Measurements from ENCODE around the gene SLC26A8. TPM values are rescaled to one million over a fixed set of nuclear protein-coding genes. Genes with fewer than 3 reads are reported as not detected.
"Not testable (repeated sequence)": the region's sequence is repeated elsewhere in the genome, so short reads cannot be mapped to it uniquely, and the experiment has no call there.

The SLC26A8 gene
- total RNA-seq, 1 experiment from 2014 or later = 0.09 TPM

- Histone ChIP-seq H4K91ac (ENCODE audit: insufficient read length, low read depth, low read length) (no peak overlapping the region), H3T11ph (ENCODE audit: low read length) (no peak overlapping the region), H3K4ac (ENCODE audit: low read depth, low read length) (no peak overlapping the region), H3K9ac (ENCODE audit: extremely low read depth, insufficient read length, low read length) (no peak overlapping the region), H4K20me1 (ENCODE audit: control insufficient read depth, insufficient read depth, insufficient read length) (no peaks in the 10 kb centered on the region), H3K23me2 (ENCODE audit: insufficient read length, low read depth, low read length, poor library complexity, severe bottlenecking) (no peaks in the 10 kb centered on the region), H3K9me3 (ENCODE audit: control insufficient read depth, low read depth, low read length) (no peaks in the 10 kb centered on the region), H3K14ac (ENCODE audit: insufficient read depth, low read length) (no peak overlapping the region), H2BK5ac (ENCODE audit: insufficient read length, low read length) (no peak overlapping the region), H3K79me2 (ENCODE audit: insufficient read depth, low read length) (no peaks in the 10 kb centered on the region), H3K4me1 (ENCODE audit: insufficient read depth, low read length) (no peaks in the 10 kb centered on the region), H4K5ac (ENCODE audit: insufficient read length, low read depth, low read length) (no peak overlapping the region), H3K79me1 (ENCODE audit: insufficient read depth, low read depth, low read length, poor library complexity, severe bottlenecking) (no peaks in the 10 kb centered on the region), H4K8ac (replicated peaks; ENCODE audit: insufficient read length, low read depth, low read length) (no peak overlapping the region), H3K56ac (ENCODE audit: insufficient read length, low read depth, low read length) (no peak overlapping the region), H3K27me3 (ENCODE audit: insufficient read depth, low read length) (no peaks in the 10 kb centered on the region), H3K18ac (ENCODE audit: insufficient read length, low read depth, low read length) (no peak overlapping the region), H3K4me2 (ENCODE audit: insufficient read depth, insufficient read length, low read length) (no peak overlapping the region), H3K23ac (ENCODE audit: insufficient read length, low read depth, low read length) (no peak overlapping the region), H2BK12ac (ENCODE audit: insufficient read length, low read depth, low read length) (no peak overlapping the region), H2BK120ac (ENCODE audit: low read depth, low read length, poor library complexity, severe bottlenecking) (peak overlapping the region; percentile 44), H2BK20ac (ENCODE audit: low read depth, low read length, poor library complexity, severe bottlenecking) (no peak overlapping the region), H2BK15ac (ENCODE audit: low read depth, low read length) (no peak overlapping the region), H3K27ac (ENCODE audit: insufficient read length, low read depth, low read length) (no peak overlapping the region), H2AFZ (ENCODE audit: low read length) (no peak overlapping the region), H2AK5ac (ENCODE audit: insufficient read length, low read length) (no peak overlapping the region)
- Mint-ChIP-seq H3K27ac (0 out of 7 replicates have a peak overlapping the region, but pooled peaks of 2 of the 3 experiments have one; percentile 18 to 32), H3K9me3 (no peaks in the 10 kb centered on the region), H3K4me1 (peaks cover 5 to 8% of the 10 kb centered on the region in 2 experiments; a peak in 3 of 4 replicates), H3K36me3 (ENCODE audit: insufficient read depth in 1 of 3, low read depth in 3 of 3) (no peaks in the 10 kb centered on the region), H3K27me3 (ENCODE audit: low read depth) (no peaks in the 10 kb centered on the region; the same call in 1 of the 2 replicates), H3K4me3 (no peak overlapping the region)
- WGBS (ENCODE audit: extremely low coverage, insufficient read length, low lambda C conversion rate) = no CpG with 5 or more reads among the region's 3 CpGs
- no peak for DNase-seq
- TF ChIP-seq, protein P1, sequence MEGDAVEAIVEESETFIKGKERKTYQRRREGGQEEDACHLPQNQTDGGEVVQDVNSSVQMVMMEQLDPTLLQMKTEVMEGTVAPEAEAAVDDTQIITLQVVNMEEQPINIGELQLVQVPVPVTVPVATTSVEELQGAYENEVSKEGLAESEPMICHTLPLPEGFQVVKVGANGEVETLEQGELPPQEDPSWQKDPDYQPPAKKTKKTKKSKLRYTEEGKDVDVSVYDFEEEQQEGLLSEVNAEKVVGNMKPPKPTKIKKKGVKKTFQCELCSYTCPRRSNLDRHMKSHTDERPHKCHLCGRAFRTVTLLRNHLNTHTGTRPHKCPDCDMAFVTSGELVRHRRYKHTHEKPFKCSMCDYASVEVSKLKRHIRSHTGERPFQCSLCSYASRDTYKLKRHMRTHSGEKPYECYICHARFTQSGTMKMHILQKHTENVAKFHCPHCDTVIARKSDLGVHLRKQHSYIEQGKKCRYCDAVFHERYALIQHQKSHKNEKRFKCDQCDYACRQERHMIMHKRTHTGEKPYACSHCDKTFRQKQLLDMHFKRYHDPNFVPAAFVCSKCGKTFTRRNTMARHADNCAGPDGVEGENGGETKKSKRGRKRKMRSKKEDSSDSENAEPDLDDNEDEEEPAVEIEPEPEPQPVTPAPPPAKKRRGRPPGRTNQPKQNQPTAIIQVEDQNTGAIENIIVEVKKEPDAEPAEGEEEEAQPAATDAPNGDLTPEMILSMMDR (conservative IDR thresholded peaks at IDR 0.05) = no peak
Observed at GRCh38 chr6:35993150-35993549, 31.3 kb downstream of the SLC26A8 start.

DNA sequence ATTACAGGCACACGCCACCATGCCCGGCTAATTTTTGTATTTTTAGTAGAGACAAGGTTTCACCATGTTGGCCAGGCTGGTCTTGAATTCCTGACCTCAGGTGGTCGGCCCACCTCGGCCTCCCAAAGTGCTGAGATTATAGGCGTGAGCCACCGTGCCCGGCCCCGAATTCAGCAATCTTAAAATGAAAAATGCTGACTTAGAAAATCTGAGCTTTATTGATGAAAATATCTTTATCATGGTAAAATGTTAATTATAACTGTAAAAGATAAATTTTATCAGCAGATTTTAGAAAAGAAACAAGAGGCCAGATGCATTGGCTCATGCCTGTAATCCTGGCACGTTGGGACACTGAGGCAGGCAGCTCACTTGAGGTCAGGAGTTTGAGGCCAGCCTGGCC, 36.4 kb downstream of the SLC26A8 start:
- H3T11ph ChIP-seq (ENCODE audit: low read length); H2BK5ac ChIP-seq (ENCODE audit: insufficient read length, low read length); H2BK120ac ChIP-seq (ENCODE audit: low read depth, low read length, poor library complexity, severe bottlenecking); H3K27me3 Mint-ChIP-seq (ENCODE audit: low read depth); H3K9me3 ChIP-seq (ENCODE audit: control insufficient read depth, low read depth, low read length); H3K79me2 ChIP-seq (ENCODE audit: insufficient read depth, low read length); H3K9me3 Mint-ChIP-seq; DNase-seq; H3K23ac ChIP-seq (ENCODE audit: insufficient read length, low read depth, low read length); H3K79me1 ChIP-seq (ENCODE audit: insufficient read depth, low read depth, low read length, poor library complexity, severe bottlenecking); H3K4me1 ChIP-seq (ENCODE audit: insufficient read depth, low read length); H2BK15ac ChIP-seq (ENCODE audit: low read depth, low read length); H2AFZ ChIP-seq (ENCODE audit: low read length); H3K4me2 ChIP-seq (ENCODE audit: insufficient read depth, insufficient read length, low read length); H3K23me2 ChIP-seq (ENCODE audit: insufficient read length, low read depth, low read length, poor library complexity, severe bottlenecking); H3K27ac Mint-ChIP-seq; H3K56ac ChIP-seq (ENCODE audit: insufficient read length, low read depth, low read length); H3K27me3 ChIP-seq (ENCODE audit: insufficient read depth, low read length); H3K27ac ChIP-seq (ENCODE audit: insufficient read length, low read depth, low read length); H3K4ac ChIP-seq (ENCODE audit: low read depth, low read length); H4K20me1 ChIP-seq (ENCODE audit: control insufficient read depth, insufficient read depth, insufficient read length); H4K91ac ChIP-seq (ENCODE audit: insufficient read length, low read depth, low read length); H3K18ac ChIP-seq (ENCODE audit: insufficient read length, low read depth, low read length); H3K36me3 Mint-ChIP-seq (ENCODE audit: insufficient read depth in 1 of 3, low read depth in 3 of 3); H3K14ac ChIP-seq (ENCODE audit: insufficient read depth, low read length); H3K9ac ChIP-seq (ENCODE audit: extremely low read depth, insufficient read length, low read length); H4K5ac ChIP-seq (ENCODE audit: insufficient read length, low read depth, low read length); H2BK12ac ChIP-seq (ENCODE audit: insufficient read length, low read depth, low read length); H4K8ac ChIP-seq (replicated peaks; ENCODE audit: insufficient read length, low read depth, low read length); H3K4me3 Mint-ChIP-seq; H2BK20ac ChIP-seq (ENCODE audit: low read depth, low read length, poor library complexity, severe bottlenecking); H2AK5ac ChIP-seq (ENCODE audit: insufficient read length, low read length): not testable (repeated sequence)
- H3K4me1 Mint-ChIP-seq = peaks cover 19 to 22% of the 10 kb centered on the region in 2 experiments
- WGBS (ENCODE audit: extremely low coverage, insufficient read length, low lambda C conversion rate) = no CpG with 5 or more reads among the region's 9 CpGs
